ENCODE measurements around the gene MELK.

The MELK gene

GRCh38 chr9:36623280-36623679, 50.6 kb downstream of the MELK start:
- no peaks in the 10 kb centered on the region; the same call in 1 of the 2 replicates for H3K27me3 ChIP-seq (ENCODE audit: control insufficient read depth, insufficient read depth, low read length)
- no peaks in the 10 kb centered on the region for H3K9me3 ChIP-seq (ENCODE audit: control insufficient read depth, insufficient read depth, low read length)
- DNase-seq (ENCODE audit: low read depth, low spot score) = no peak
- no peaks in the 10 kb centered on the region; the same call in 1 of the 2 replicates for H3K36me3 ChIP-seq (ENCODE audit: control insufficient read depth, insufficient read depth, low read length)
- no peaks in the 10 kb centered on the region for H3K4me1 ChIP-seq (ENCODE audit: control insufficient read depth, insufficient read depth, low read length)
- no peak overlapping the region for H3K27ac ChIP-seq (ENCODE audit: low read length)
- H3K4me3 ChIP-seq (ENCODE audit: low read length) = no peak overlapping the region
- no CpG with 5 or more reads among the region's 3 CpGs for WGBS (ENCODE audit: insufficient coverage, insufficient read length)

DNA sequence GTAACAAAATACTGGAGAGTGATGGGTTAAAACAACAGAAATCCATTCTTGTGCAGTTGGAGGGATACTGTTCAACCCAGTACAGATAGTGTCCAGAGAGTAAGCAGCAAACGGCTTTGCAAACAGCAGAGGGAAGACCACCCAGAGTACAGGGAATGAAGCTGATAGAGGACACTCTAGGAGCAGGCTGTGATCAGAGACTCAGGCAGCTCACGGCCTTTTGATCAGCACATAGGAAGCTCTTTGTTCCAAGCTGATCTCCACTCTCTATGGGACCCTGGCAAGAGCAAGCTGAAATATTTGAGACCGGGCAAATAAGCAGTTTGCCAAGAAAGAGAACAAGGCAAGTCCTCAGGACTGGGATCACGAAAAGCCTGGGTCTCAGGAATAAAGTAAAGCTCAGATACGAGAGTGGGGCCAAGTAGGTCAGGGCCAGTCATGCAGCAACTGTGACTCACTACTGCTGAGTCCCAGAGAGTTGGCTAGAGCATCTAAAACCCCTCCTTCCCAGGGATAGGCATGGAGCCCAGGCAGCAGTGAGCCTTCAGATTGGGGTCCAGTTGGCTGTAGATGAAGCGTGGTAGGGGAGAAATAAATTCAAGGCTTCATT, 52.4 kb downstream of the MELK start:
- no peaks in the 10 kb centered on the region; the same call in 1 of the 2 replicates for H3K36me3 ChIP-seq (ENCODE audit: control insufficient read depth, insufficient read depth, low read length)
- H3K4me3 ChIP-seq (ENCODE audit: low read length) = no peak overlapping the region
- no CpG with 5 or more reads among the region's 6 CpGs for WGBS (ENCODE audit: insufficient coverage, insufficient read length)
- DNase-seq (ENCODE audit: low read depth, low spot score) = no peak
- H3K27ac ChIP-seq (ENCODE audit: low read length) = no peak overlapping the region
- no peaks in the 10 kb centered on the region; the same call in 1 of the 2 replicates for H3K27me3 ChIP-seq (ENCODE audit: control insufficient read depth, insufficient read depth, low read length)
- H3K9me3 ChIP-seq (ENCODE audit: control insufficient read depth, insufficient read depth, low read length) = no peaks in the 10 kb centered on the region
- H3K4me1 ChIP-seq (ENCODE audit: control insufficient read depth, insufficient read depth, low read length) = no peaks in the 10 kb centered on the region

DNA sequence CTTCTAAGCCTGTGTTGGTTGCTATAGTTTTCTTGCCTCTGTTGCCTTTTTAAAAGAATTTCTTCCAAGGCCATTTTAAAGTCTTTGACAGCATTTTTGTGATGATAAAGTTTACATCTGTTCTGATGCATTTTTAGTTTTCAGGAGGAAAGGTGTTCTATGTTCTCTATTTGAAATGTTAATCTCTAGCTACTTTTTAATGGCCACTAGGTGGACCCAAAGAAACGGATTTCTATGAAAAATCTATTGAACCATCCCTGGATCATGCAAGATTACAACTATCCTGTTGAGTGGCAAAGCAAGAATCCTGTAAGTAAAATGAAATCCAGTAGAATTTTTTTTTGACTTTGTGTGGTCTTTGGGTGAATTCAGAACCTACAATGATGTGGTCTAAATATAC, 60.2 kb downstream of the MELK start:
- Histone ChIP-seq H3K4me3 (ENCODE audit: low read length) (no peak overlapping the region), H3K27ac (ENCODE audit: low read length) (no peak overlapping the region), H3K4me1 (ENCODE audit: control insufficient read depth, insufficient read depth, low read length) (no peaks in the 10 kb centered on the region), H3K9me3 (ENCODE audit: control insufficient read depth, insufficient read depth, low read length) (no peaks in the 10 kb centered on the region), H3K27me3 (ENCODE audit: control insufficient read depth, insufficient read depth, low read length) (no peaks in the 10 kb centered on the region), H3K36me3 (ENCODE audit: control insufficient read depth, insufficient read depth, low read length) (peaks cover 3% of the 10 kb centered on the region; the same call in 1 of the 2 replicates)
- no peak for DNase-seq (ENCODE audit: low read depth, low spot score)
- no CpG with 5 or more reads among the region's 1 CpG for WGBS (ENCODE audit: insufficient coverage, insufficient read length)

DNA sequence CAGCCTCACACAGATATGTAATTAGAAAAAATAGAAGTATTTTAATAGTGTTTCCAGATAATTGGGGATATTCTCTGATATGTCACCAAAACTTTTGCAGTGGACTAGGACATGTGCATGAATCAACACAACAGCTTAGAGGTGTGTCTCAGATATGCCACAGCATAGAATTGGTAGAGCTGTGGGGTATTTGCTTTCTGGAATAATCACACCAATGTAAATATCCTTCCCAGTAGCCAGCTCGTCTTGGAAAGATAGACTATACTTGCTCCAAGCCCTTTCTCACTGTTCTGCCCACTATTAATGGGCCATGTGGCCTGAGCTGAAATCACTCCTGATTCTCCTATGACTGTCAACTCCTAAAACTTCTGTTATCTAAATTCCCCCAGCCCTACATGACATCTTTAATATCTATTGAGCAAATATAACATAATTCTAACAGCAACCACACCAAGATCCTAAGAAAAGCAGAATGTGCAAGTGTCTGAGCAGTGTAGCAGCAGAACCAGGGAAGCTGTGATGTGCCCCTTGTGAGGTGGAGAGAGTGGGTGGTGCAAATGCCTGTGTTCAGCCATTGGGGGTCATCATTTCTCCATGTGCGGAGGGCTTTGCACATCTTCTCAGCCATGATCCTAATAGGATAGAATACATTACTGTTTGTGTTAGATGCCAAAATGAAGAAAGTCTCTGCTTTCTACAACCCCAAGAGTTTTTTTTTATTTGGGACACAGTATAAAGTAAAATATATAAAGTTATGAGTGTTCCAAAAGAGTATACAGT, 65.0 kb downstream of the MELK start:
- no peak for DNase-seq (ENCODE audit: low read depth, low spot score)

GRCh38 chr9:36640771-36641381, 68.2 kb downstream of the MELK start:
- Histone ChIP-seq H3K36me3 (ENCODE audit: control insufficient read depth, insufficient read depth, low read length) (peaks cover 6% of the 10 kb centered on the region; the same call in 1 of the 2 replicates), H3K4me1 (ENCODE audit: control insufficient read depth, insufficient read depth, low read length) (no peaks in the 10 kb centered on the region), H3K27me3 (ENCODE audit: control insufficient read depth, insufficient read depth, low read length) (no peaks in the 10 kb centered on the region), H3K9me3 (ENCODE audit: control insufficient read depth, insufficient read depth, low read length) (no peaks in the 10 kb centered on the region), H3K27ac (ENCODE audit: low read length) (no peak overlapping the region), H3K4me3 (ENCODE audit: low read length) (no peak overlapping the region)
- no CpG with 5 or more reads among the region's 6 CpGs for WGBS (ENCODE audit: insufficient coverage, insufficient read length)
- no peak for DNase-seq (ENCODE audit: low read depth, low spot score)

More for the DNA sequence above, 65.0 kb downstream of the MELK start:
- WGBS (ENCODE audit: insufficient coverage, insufficient read length) = no CpG with 5 or more reads among the region's 2 CpGs
- H3K27ac ChIP-seq (ENCODE audit: low read length) = no peak overlapping the region
- H3K9me3 ChIP-seq (ENCODE audit: control insufficient read depth, insufficient read depth, low read length) = no peaks in the 10 kb centered on the region
- H3K36me3 ChIP-seq (ENCODE audit: control insufficient read depth, insufficient read depth, low read length) = no peaks in the 10 kb centered on the region; the same call in 1 of the 2 replicates
- H3K27me3 ChIP-seq (ENCODE audit: control insufficient read depth, insufficient read depth, low read length) = no peaks in the 10 kb centered on the region
- no peaks in the 10 kb centered on the region for H3K4me1 ChIP-seq (ENCODE audit: control insufficient read depth, insufficient read depth, low read length)
- H3K4me3 ChIP-seq (ENCODE audit: low read length) = no peak overlapping the region

DNA sequence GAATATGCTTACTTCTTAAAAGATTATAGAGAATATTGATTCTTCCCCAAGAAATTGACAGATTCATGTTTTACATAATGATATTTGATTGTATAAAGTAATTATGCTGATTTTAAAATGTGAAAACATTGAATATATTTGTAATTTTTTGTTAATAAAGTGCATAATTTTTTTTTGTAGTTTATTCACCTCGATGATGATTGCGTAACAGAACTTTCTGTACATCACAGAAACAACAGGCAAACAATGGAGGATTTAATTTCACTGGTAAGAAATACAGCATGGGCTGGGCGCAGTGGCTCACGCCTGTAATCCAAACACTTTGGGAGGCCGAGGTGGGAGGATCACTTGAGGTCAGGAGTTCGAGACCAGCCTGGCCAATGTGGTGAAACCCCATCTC, 70.1 kb downstream of the MELK start:
- H3K9me3 ChIP-seq (ENCODE audit: control insufficient read depth, insufficient read depth, low read length) = no peaks in the 10 kb centered on the region
- no peaks in the 10 kb centered on the region for H3K27me3 ChIP-seq (ENCODE audit: control insufficient read depth, insufficient read depth, low read length)
- H3K4me1 ChIP-seq (ENCODE audit: control insufficient read depth, insufficient read depth, low read length) = no peaks in the 10 kb centered on the region
- 100% methylated on average over 2 of the region's 6 CpGs for WGBS (ENCODE audit: insufficient coverage, insufficient read length)
- no peak overlapping the region for H3K27ac ChIP-seq (ENCODE audit: low read length)
- no peak overlapping the region for H3K4me3 ChIP-seq (ENCODE audit: low read length)
- no peak for DNase-seq (ENCODE audit: low read depth, low spot score)
- peaks cover 6% of the 10 kb centered on the region; the same call in 1 of the 2 replicates for H3K36me3 ChIP-seq (ENCODE audit: control insufficient read depth, insufficient read depth, low read length)

- peaks cover 4% of the 10 kb centered on the region; the same call in 1 of the 2 replicates for H3K36me3 ChIP-seq (ENCODE audit: control insufficient read depth, insufficient read depth, low read length)
- no peaks in the 10 kb centered on the region for H3K9me3 ChIP-seq (ENCODE audit: control insufficient read depth, insufficient read depth, low read length)
- H3K4me1 ChIP-seq (ENCODE audit: control insufficient read depth, insufficient read depth, low read length) = no peaks in the 10 kb centered on the region
- H3K4me3 ChIP-seq (ENCODE audit: low read length) = no peak overlapping the region
- no peaks in the 10 kb centered on the region for H3K27me3 ChIP-seq (ENCODE audit: control insufficient read depth, insufficient read depth, low read length)
- DNase-seq (ENCODE audit: low read depth, low spot score) = no peak
- WGBS (ENCODE audit: insufficient coverage, insufficient read length) = no CpG with 5 or more reads among the region's 7 CpGs
- no peak overlapping the region for H3K27ac ChIP-seq (ENCODE audit: low read length)
Measured at GRCh38 chr9:36656842-36657241, 84.1 kb downstream of the MELK start.

GRCh38 chr9:36659500-36659899, 86.8 kb downstream of the MELK start:
- no peak overlapping the region for H3K4me3 ChIP-seq (ENCODE audit: low read length)
- no peak for DNase-seq (ENCODE audit: low read depth, low spot score)
- H3K36me3 ChIP-seq (ENCODE audit: control insufficient read depth, insufficient read depth, low read length) = peaks cover 4% of the 10 kb centered on the region; the same call in 1 of the 2 replicates
- H3K9me3 ChIP-seq (ENCODE audit: control insufficient read depth, insufficient read depth, low read length) = no peaks in the 10 kb centered on the region
- H3K27ac ChIP-seq (ENCODE audit: low read length) = no peak overlapping the region
- no peaks in the 10 kb centered on the region for H3K27me3 ChIP-seq (ENCODE audit: control insufficient read depth, insufficient read depth, low read length)
- WGBS (ENCODE audit: insufficient coverage, insufficient read length) = no CpG with 5 or more reads among the region's 6 CpGs
- H3K4me1 ChIP-seq (ENCODE audit: control insufficient read depth, insufficient read depth, low read length) = no peaks in the 10 kb centered on the region

DNA sequence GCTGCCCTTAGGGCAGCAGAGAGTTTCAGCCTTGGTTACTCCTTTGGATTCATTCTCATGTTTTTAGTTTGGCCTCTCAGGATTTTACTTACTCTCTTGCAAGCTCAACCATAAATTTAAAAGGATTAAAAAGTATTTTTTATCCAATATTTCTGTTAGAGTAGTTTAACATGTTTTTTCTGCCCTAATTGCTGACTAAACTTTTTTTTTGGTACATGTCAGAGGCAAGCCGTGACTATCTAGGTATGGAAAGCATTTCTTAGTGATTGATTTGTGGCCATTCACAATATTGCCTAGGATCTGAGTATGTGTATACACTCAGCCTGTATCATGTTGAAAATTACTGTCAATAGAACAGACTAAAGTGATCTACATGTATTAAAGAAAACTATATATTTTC, 92.1 kb downstream of the MELK start:
- Histone ChIP-seq H3K27ac (ENCODE audit: low read length) (no peak overlapping the region), H3K4me3 (ENCODE audit: low read length) (no peak overlapping the region), H3K4me1 (ENCODE audit: control insufficient read depth, insufficient read depth, low read length) (no peaks in the 10 kb centered on the region), H3K9me3 (ENCODE audit: control insufficient read depth, insufficient read depth, low read length) (no peaks in the 10 kb centered on the region), H3K27me3 (ENCODE audit: control insufficient read depth, insufficient read depth, low read length) (no peaks in the 10 kb centered on the region), H3K36me3 (ENCODE audit: control insufficient read depth, insufficient read depth, low read length) (peaks cover 2% of the 10 kb centered on the region; the same call in 1 of the 2 replicates)
- no CpG with 5 or more reads among the region's 1 CpG for WGBS (ENCODE audit: insufficient coverage, insufficient read length)
- DNase-seq (ENCODE audit: low read depth, low spot score) = no peak

DNA sequence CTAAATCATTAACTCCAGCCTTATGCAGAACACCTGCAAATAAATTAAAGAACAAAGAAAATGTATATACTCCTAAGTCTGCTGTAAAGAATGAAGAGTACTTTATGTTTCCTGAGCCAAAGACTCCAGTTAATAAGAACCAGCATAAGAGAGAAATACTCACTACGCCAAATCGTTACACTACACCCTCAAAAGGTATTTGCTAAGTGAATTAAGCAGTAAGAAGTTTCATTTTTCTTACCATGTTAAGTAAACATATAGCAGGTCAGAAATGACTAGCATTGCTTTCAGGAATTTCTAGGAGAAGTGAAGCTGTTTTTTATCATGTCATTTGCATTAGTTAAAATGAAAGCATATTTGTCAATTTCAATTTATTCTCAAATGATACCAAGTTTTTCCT, 92.7 kb downstream of the MELK start:
- Histone ChIP-seq H3K27me3 (ENCODE audit: control insufficient read depth, insufficient read depth, low read length) (no peaks in the 10 kb centered on the region), H3K4me1 (ENCODE audit: control insufficient read depth, insufficient read depth, low read length) (no peaks in the 10 kb centered on the region), H3K36me3 (ENCODE audit: control insufficient read depth, insufficient read depth, low read length) (peaks cover 2% of the 10 kb centered on the region; the same call in 1 of the 2 replicates), H3K9me3 (ENCODE audit: control insufficient read depth, insufficient read depth, low read length) (no peaks in the 10 kb centered on the region), H3K4me3 (ENCODE audit: low read length) (no peak overlapping the region), H3K27ac (ENCODE audit: low read length) (no peak overlapping the region)
- DNase-seq (ENCODE audit: low read depth, low spot score) = no peak
- WGBS (ENCODE audit: insufficient coverage, insufficient read length) = no CpG with 5 or more reads among the region's 2 CpGs
